GM10847 (cell line): ENCODE results near the gene TBPL1.

Experiments used
- POLR2A ChIP-seq: IDR thresholded peaks from 2 replicates; pipeline ENCODE4 v1.6.1; 2011; ENCODE audit not compliant: insufficient read length; ENCODE audit errors: extremely low read depth

The TBPL1 gene

DNA sequence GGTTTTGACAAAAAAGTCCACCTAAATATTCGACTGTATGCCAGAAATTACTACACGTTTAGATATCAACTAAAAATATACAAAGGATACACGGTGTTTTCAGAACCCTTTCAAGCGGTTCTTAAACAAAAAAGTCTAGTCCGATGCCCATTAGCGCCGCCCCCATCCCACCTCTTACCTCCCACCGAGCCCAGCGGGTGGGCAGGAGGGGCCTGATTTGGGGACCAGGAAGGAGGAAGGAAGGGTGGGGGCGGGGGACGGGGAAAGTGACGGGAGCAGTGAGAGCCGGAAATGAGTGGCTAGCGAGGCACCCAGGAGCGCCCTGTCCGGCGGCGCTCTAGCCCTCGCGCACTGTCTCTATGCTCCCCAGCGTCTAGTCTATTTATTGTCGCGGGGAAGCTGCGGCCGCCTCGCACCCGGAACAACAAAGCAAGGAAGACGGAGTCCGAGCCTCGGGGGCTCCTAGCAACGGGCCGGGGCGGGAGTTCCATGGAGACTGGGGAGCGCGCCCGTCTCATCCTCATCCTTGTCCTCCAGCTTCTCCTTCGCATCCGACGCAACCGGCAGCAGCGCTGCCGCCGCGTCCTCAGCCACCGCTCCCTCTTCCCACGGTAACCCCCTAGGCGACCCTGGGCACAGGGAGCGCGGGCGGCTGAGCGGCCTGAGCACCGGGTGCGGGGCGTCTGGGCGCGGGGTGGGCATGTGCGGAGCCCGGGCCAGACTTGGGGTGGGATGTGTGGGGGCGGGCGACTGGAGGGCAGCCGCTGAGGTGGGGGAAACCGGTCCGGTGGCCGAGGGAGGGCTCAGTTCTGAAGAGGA is at the start of gene TBPL1:
TSS of gene TBPL1 (plus strand) at position 410 of the 819 bp plus-strand sequence. CDS start 26,902 bp downstream, outside the sequence.
- peak; percentile 86 for TF ChIP-seq POLR2A

DNA sequence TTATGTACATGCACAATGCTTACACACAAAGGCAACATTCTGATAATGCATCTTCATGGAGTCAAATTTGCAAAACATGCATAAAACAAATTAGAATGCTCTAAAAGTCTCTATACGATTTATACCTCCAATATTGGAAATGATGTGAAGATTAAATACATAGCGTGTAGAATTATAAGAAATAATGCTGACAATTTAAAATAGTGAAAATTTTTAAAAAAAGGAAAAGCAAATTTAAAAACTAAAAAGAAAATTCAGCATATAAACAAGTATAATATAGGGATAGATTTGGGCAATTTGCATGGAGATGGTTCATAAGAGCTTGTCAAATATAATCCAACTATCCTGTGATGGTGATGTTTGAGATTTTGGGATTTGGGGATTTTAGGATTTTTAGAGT is 49.2 kb upstream of the TBPL1 start:
- no peak for TF ChIP-seq POLR2A

DNA sequence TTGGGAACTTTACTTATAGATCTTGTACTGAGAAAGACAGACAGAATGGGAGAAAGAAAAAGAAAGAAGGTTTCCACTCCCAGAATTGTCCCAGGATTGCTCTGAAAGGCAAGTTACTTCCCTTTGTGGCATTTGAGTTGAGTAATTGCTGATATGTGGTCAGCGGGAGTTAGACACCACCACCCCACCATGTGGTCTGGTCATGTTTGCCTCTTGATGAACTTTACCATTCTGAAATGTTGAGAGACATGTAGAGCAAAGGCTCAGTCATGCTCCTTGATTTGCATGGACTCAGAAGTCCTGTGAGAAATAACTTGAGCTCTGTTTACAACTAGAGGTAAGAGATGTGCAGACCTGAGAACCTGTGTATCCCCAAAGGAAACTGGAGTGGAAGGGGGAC is 47.0 kb upstream of the TBPL1 start:
- no peak for TF ChIP-seq POLR2A

DNA sequence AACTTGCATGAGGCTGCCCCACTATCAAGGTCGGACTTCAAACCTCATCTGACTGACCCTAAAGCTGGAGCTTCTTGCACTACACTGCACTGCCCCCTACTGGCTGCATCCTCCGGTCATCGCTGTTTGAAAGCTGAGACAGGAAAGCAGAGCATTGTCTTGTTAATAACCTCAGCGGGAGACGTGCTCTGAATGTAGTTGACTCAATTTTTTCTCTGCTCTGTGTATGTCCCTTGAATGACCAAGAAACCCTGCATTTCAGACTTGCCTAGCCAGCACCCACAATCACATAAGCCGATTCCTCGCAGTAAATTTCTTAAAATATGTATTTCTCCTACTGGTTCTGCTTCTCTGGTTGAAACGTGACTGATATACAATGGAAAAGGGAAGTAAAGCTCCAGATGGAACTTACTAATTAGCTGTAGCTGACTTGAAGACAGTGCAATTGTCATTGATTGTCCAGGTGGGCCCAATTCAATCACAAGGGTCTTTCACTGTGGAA is 36.3 kb upstream of the TBPL1 start:
- TF ChIP-seq POLR2A = no peak

DNA sequence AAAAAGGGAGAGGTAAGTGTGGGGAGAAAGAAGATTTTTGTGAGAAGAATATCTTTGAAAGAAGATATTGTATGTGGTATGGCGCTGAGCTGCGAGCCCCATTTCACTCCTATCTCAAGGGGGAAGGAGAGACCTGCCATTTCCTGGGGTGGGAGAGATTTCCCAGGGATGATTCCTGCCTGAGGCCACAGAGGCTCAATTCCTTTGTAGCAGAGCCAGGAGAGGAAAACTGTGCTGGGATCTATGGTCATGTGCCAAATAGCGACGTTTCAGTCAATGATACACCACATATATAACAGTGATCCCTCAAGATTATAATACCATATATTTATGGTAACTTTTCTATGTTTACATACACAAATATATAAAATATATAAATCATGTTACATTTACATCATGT is 35.2 kb upstream of the TBPL1 start:
- no peak for TF ChIP-seq POLR2A

DNA sequence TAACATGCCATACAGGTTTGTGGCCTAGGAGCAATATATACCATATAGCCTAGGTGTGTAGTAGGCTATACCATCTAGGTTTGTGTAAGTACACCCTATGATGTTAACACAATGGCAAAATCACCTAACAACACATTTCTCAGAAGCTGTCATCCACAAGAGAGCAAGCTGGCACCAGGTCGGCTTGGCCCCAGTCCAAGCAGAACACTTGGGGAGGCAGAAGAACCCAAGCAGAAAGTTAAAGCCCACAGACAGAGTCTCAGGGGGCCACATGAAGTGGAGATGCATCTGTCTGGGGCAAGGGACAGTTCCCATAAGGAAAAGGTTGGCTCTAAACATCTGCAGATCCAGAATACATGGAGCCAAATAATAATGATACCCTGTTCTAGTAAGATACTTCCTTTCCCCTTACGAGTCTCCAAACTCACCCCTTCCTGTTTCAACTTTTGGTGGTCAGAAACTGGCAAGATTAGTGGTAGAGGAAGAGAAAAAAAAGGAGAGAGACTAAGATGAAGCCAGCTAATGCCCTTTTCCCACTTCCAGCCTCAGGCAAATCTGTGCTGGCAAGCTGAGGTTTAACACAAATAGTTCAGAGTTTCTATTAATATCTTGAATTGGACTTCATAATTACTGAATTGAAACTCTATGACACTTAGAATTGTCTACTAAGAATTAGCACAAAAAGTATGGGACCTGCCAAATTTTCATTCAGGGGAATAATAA is 34.7 kb upstream of the TBPL1 start:
- TF ChIP-seq POLR2A = no peak

DNA sequence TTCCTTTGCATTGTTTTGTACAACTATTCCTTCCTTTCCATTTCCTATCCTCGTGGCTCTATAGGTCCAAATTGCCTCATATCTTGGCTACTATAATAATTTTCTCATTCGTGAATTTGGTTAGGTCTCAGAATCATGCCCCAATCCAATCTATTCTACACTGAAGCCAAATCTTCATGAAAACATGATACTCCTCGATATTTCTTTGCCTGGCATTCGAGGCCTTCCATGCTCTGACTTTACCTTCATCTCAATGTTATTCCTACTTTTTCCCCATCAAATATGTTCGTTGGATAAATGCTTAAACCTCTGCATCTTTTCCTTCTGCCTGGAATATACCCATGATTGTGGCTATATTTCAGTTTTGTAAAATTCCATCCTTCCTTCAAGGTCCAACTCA is 33.7 kb upstream of the TBPL1 start:
- no peak for TF ChIP-seq POLR2A

DNA sequence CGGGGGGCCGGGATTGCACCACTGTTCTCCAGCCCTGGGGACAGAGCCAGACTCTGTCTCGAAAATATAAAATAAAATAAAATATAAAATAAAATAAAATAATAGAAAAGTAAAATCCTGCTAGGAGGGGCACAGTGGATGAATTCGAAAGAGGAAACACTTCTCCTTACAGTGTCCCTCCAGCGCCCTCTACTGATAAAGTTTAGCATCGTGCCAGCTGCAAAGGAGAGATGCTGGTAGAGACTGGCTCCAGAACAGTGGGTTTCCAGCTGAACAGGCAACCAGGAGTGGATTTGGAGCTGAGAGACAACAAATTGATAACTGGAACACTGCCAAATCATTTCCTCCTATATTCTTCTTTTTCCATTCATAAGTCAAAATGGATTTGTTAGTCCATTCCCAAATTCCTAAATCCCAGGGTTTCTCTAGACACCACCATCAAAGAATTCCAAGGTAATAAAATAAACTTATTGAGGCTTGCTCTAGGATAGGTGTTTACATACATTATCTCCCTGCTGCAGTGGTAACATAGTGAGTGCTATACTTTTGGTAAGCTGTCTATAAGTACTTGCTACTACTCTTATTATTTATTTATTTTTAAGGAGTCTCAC is 31.7 kb upstream of the TBPL1 start:
- TF ChIP-seq POLR2A = no peak

DNA sequence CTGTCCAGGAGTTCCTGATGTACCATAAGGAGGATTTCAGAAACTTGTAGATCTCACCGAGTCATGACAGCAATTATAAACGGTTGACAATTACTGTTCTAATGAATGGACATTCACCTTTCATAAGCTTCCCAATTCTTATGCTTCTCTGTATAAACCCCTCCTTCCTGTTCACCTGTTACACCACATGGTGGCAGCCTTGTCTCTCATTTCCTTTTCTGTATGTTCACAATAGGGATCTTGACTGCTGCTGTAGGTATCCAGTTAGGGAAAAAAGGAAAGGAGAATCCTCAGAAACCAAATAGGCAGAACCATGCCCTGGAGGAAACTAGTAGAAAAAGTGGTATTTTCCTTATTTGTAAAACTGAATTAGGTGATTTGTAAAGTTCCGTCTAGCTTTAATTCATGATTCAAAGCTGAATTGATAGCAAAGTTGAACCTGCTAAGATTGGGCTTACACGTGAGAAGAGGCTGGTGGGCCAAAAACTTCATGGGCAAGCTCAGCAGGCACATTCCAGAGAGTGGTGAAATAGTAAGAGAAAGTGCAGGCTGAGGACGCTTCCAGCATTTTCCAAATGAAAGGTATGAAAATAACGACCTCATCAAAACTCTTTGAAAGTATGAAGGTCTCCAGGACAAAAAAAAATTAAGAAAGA is 29.0 kb upstream of the TBPL1 start:
- TF ChIP-seq POLR2A = no peak

DNA sequence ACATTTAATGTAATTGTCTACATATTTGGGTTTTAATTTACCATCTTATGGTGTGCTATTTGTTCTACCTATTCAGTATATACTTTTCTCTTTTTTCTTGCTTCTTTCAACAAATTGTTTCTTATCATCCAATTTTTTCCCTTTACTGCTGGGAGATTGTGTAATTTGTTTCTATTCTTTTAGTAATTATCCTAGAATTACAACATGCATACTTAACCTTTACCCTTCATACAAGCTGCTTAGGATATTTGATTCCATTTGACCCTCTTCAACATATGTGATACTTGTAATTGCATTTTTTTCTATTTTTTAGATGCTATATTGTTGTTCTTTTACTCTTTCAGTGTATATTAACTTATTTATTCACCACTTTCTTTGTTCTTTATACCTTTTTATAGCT is 15.1 kb upstream of the TBPL1 start:
- no peak for TF ChIP-seq POLR2A

DNA sequence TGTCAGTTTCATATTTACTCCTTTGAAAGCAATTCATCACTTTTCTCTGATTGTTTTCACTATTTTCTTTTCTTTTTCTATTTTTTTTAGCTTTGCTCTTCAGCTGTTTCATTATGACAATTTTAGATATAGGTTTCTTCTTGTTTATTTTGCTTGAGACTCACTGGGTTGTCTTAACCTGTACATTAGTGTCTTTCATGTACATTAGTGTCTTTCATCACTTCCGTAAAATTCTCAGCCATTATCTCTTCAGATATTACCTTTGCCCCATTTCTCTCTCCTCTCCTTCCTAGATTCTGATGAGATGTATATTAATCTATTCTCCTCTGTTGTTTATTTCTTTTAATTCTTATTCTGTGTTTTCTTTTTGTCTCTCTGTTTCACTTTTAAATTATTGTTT is 14.5 kb upstream of the TBPL1 start:
- no peak for TF ChIP-seq POLR2A

DNA sequence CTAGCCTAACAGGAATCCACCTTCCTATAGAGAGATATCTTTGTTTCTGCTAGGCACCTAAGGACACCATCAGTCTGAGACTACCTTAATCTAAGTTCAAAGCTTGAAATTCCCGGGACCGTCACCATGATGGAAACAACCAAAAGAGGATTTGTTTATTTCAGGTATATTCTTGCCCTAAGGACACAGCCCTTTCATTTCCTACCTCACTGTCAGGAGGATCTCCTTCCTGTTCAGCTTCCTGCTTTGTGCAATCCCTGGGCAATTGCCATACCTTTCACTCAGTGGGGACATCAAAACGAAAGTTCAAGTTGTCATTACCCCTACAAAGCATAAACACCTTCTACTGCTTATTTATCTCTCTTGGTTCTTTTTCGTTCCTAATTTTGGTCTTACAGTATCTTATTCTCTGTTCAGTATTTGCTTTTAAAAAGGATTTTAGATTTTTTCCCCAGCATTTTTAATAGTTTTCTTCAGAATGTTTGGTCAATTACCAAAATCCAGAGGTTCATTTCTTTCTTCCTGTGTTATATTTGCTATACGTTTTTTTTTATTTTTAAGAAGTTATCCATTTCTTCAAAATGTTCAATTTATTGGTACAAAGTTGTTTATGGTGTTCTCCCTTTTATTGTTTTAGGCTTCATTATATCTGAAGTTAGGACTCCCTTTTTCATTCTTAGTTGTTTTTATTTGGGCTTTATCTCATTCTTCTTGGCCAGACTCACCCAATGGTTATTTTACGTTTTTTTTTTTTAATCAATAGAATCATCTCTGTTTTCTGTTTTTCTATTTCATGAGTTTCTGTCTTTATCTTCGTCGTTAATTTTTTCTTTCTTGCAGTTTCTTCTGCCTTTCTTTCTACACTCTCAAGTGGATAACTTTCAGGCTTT is 13.0 kb upstream of the TBPL1 start:
- TF ChIP-seq POLR2A = no peak

DNA sequence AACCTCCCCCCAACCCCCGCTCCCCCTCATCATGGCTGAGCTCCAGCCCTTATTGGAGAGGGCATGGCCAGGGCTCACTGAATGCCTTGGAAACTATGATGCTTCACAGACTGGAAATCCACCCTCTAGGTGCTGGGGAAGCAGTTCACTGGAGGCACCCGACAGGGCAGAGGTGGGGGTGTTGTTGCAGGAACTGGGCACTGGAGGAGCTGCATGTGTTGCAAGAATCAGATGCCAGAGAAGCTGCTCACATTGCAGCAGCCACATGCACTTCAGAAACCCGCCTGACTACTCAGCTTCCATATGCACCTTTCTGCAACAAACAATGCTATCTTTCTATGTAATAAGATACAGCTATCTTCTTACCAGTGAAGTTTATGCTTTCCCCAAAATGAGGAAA is 7.9 kb upstream of the TBPL1 start:
- TF ChIP-seq POLR2A = no peak

DNA sequence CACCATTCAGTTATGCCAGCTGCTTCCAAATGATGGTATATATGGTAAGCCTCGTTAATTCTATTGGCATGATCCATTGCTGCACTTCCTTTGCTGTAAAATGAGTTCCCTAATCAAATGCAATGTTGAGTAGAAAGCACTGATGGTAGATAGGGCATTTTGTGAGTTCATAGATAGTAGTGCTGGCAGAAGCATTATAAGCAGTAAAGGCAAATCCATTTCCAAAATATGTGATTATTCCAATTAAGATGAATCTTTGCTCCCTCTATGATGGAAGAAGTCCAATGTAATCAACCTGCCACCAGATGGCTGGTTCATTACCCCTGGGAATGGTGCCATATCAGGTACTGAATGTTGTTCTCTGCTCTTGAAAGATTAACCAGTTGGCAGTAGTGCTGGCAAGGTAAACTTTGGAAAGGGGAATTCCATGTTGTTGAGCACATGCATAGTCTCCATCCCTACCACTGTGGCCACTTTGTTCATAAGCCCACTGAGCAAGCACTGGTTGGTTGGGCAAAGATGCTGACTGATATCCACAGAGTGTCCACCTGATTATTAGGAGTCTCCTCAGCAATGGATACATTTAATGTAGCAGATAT is 5.6 kb upstream of the TBPL1 start:
- no peak for TF ChIP-seq POLR2A

DNA sequence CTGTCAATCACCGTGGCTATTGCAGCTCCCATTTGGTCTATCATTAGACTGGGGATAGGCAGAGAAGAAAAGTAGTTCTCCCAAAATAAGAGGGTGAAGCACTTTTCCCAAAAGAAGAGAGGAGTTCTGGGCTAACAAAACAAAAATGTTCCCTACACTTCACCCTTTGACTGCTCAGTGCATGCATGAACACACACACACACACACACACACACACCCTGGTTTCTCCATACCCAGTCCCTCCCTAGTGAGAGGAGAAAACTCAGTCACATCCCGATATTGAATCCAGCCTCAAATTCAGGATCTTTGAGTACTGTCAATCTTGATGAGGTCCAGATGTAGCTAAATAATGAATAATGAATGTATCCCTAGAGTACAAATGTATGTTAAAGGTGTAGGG is 4.6 kb upstream of the TBPL1 start:
- no peak for TF ChIP-seq POLR2A

DNA sequence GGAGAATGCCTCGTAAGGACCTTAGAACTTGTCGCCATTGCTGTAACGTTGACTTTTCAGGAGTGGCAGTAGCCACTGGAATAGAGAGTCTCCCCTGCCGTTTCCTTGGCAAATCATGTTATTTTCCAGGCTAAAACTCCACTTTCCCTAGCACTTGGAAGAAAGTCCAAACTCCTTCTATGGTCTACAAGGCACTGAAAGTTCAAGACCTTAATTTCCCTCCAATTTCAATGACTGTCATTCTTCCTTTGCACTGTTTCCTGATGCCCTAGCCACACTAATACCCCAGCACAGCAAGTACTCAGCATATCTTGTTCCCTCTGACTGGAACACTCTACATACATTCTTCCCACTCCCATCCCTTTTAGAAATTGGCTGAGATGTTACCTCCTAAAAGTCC is 1.8 kb upstream of the TBPL1 start:
- no peak for TF ChIP-seq POLR2A
